ENCODE measurements around the gene POLR2A. TPM values are rescaled to one million over a fixed set of nuclear protein-coding genes. Genes with fewer than 3 reads are reported as not detected.

POLR2A gene
- polyA plus RNA-seq, 1 donor from 2014 or later: 9.1 TPM

DNA sequence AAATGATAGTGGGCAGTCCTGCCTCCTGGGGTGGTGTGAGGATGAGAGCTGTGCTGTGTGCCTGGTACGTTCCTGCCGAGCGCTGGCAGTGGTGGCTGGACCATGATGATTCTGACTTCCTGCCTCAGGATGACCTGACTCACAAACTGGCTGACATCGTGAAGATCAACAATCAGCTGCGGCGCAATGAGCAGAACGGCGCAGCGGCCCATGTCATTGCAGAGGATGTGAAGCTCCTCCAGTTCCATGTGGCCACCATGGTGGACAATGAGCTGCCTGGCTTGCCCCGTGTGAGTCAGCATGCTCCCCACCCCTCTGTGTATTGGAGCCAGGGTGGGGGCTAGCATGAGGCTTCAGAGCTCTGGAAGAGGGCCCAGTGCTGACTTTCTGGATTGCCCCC is 13.1 kb downstream of the POLR2A start:
- Histone ChIP-seq H3K4me3 (ENCODE audit: low read length) (no peak overlapping the region), H3F3A (ENCODE audit: insufficient read depth, low read length, poor library complexity, severe bottlenecking) (no peaks in the 10 kb centered on the region), H2AFZ (ENCODE audit: low read depth, low read length) (no peak overlapping the region), H3K9ac (ENCODE audit: low read length) (no peak overlapping the region), H3K4me2 (ENCODE audit: low read length) (no peak overlapping the region), H3K36me3 (ENCODE audit: insufficient read depth, low read length) (no peaks in the 10 kb centered on the region), H3K9me2 (ENCODE audit: insufficient read depth, low read length) (no peaks in the 10 kb centered on the region), H3K27ac (ENCODE audit: low read length) (no peak overlapping the region), H3K79me2 (replicated peaks; ENCODE audit: insufficient read depth, low read length) (peaks cover 37% of the 10 kb centered on the region), H3K9me3 (ENCODE audit: low read length) (no peaks in the 10 kb centered on the region), H4K20me1 (ENCODE audit: insufficient read depth) (peaks cover 4% of the 10 kb centered on the region), H3K27me3 (ENCODE audit: insufficient read depth, low read depth, low read length) (no peaks in the 10 kb centered on the region)
- TF ChIP-seq RAD21 (conservative IDR thresholded peaks at IDR 0.05) (no peak), TAF1 (IDR thresholded peaks at IDR 0.05; ENCODE audit: low read depth) (no peak), EP300 (conservative IDR thresholded peaks at IDR 0.05; ENCODE audit: poor library complexity, severe bottlenecking) (no peak), POLR2AphosphoS5 (IDR thresholded peaks at IDR 0.05) (no peak), SMC3 (conservative IDR thresholded peaks at IDR 0.05; ENCODE audit: poor library complexity) (no peak), EZH2 (IDR thresholded peaks at IDR 0.05; ENCODE audit: borderline replicate concordance, insufficient read depth, low read length, poor library complexity, severe bottlenecking) (no peak), MXI1 (conservative IDR thresholded peaks at IDR 0.05; ENCODE audit: poor library complexity, severe bottlenecking) (no peak)
- TF ChIP-seq, protein P1, sequence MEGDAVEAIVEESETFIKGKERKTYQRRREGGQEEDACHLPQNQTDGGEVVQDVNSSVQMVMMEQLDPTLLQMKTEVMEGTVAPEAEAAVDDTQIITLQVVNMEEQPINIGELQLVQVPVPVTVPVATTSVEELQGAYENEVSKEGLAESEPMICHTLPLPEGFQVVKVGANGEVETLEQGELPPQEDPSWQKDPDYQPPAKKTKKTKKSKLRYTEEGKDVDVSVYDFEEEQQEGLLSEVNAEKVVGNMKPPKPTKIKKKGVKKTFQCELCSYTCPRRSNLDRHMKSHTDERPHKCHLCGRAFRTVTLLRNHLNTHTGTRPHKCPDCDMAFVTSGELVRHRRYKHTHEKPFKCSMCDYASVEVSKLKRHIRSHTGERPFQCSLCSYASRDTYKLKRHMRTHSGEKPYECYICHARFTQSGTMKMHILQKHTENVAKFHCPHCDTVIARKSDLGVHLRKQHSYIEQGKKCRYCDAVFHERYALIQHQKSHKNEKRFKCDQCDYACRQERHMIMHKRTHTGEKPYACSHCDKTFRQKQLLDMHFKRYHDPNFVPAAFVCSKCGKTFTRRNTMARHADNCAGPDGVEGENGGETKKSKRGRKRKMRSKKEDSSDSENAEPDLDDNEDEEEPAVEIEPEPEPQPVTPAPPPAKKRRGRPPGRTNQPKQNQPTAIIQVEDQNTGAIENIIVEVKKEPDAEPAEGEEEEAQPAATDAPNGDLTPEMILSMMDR (IDR thresholded peaks at IDR 0.05; ENCODE audit: poor library complexity, severe bottlenecking): no peak
- TF ChIP-seq, protein P2, sequence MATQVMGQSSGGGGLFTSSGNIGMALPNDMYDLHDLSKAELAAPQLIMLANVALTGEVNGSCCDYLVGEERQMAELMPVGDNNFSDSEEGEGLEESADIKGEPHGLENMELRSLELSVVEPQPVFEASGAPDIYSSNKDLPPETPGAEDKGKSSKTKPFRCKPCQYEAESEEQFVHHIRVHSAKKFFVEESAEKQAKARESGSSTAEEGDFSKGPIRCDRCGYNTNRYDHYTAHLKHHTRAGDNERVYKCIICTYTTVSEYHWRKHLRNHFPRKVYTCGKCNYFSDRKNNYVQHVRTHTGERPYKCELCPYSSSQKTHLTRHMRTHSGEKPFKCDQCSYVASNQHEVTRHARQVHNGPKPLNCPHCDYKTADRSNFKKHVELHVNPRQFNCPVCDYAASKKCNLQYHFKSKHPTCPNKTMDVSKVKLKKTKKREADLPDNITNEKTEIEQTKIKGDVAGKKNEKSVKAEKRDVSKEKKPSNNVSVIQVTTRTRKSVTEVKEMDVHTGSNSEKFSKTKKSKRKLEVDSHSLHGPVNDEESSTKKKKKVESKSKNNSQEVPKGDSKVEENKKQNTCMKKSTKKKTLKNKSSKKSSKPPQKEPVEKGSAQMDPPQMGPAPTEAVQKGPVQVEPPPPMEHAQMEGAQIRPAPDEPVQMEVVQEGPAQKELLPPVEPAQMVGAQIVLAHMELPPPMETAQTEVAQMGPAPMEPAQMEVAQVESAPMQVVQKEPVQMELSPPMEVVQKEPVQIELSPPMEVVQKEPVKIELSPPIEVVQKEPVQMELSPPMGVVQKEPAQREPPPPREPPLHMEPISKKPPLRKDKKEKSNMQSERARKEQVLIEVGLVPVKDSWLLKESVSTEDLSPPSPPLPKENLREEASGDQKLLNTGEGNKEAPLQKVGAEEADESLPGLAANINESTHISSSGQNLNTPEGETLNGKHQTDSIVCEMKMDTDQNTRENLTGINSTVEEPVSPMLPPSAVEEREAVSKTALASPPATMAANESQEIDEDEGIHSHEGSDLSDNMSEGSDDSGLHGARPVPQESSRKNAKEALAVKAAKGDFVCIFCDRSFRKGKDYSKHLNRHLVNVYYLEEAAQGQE (IDR thresholded peaks at IDR 0.05; ENCODE audit: borderline replicate concordance): no peak

DNA sequence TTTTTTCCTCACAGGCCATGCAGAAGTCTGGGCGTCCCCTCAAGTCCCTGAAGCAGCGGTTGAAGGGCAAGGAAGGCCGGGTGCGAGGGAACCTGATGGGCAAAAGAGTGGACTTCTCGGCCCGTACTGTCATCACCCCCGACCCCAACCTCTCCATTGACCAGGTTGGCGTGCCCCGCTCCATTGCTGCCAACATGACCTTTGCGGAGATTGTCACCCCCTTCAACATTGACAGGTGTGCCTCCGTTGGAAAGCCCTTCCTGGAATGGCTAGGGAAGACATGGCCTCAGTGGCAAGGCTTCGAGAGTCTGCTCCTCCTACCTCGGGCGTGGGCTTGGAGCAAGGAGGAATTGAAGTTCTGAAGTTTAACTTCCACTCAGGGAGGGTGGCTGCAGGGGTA is 13.5 kb downstream of the POLR2A start:
- Histone ChIP-seq H3K27me3 (ENCODE audit: insufficient read depth, low read depth, low read length) (no peaks in the 10 kb centered on the region), H3K9ac (ENCODE audit: low read length) (no peak overlapping the region), H3K4me2 (ENCODE audit: low read length) (no peak overlapping the region), H3K4me3 (ENCODE audit: low read length) (no peak overlapping the region), H3K9me2 (ENCODE audit: insufficient read depth, low read length) (no peaks in the 10 kb centered on the region), H3K36me3 (ENCODE audit: insufficient read depth, low read length) (no peaks in the 10 kb centered on the region), H3F3A (ENCODE audit: insufficient read depth, low read length, poor library complexity, severe bottlenecking) (no peaks in the 10 kb centered on the region), H2AFZ (ENCODE audit: low read depth, low read length) (no peak overlapping the region), H4K20me1 (ENCODE audit: insufficient read depth) (peaks cover 4% of the 10 kb centered on the region), H3K27ac (ENCODE audit: low read length) (no peak overlapping the region), H3K9me3 (ENCODE audit: low read length) (no peaks in the 10 kb centered on the region), H3K79me2 (replicated peaks; ENCODE audit: insufficient read depth, low read length) (peaks cover 33% of the 10 kb centered on the region)
- TF ChIP-seq TAF1 (IDR thresholded peaks at IDR 0.05; ENCODE audit: low read depth) (no peak), POLR2AphosphoS5 (IDR thresholded peaks at IDR 0.05) (no peak), RAD21 (conservative IDR thresholded peaks at IDR 0.05) (no peak), EP300 (conservative IDR thresholded peaks at IDR 0.05; ENCODE audit: poor library complexity, severe bottlenecking) (no peak), SMC3 (conservative IDR thresholded peaks at IDR 0.05; ENCODE audit: poor library complexity) (no peak), MXI1 (conservative IDR thresholded peaks at IDR 0.05; ENCODE audit: poor library complexity, severe bottlenecking) (no peak)
- TF ChIP-seq, protein P2 (IDR thresholded peaks at IDR 0.05; ENCODE audit: borderline replicate concordance): no peak

All from neural cell (in vitro differentiated cells).